SKM-1 (cell line): Measurements from ENCODE around the gene PTRH1.

Source experiments
- DNase-seq: peaks from one replicate; lab custom pipeline; 2025; ENCODE audit not compliant: unreplicated experiment; lab: John Stamatoyannopoulos, UW

The PTRH1 gene

GRCh38 chr9:127667127-127667844 lies 48.2 kb downstream of the PTRH1 start:
- DNase-seq: no peak

GRCh38 chr9:127664678-127665507 lies 50.6 kb downstream of the PTRH1 start:
- no peak for DNase-seq

GRCh38 chr9:127664324-127664677 lies 51.2 kb downstream of the PTRH1 start:
- no peak for DNase-seq
